Germinal center (tissue), 1 donor: ENCODE measurements around the gene KIR3DL3.
"Not testable (repeated sequence)": the region's sequence is repeated elsewhere in the genome, so short reads cannot be mapped to it uniquely, and the experiment has no call there.

ENCODE experiments used
- DNase-seq: peaks from one replicate; pipeline ENCODE4 v3.0.0; 2012; ENCODE audit warnings: mixed read lengths, low spot score

Gene KIR3DL3

GRCh38 chr19:54731191-54731590 is 6.9 kb downstream of the KIR3DL3 start:
- no peak for DNase-seq

GRCh38 chr19:54738306-54738705 is 14.1 kb downstream of the KIR3DL3 start, which contains the start of gene KIR2DL3:
Gene KIR2DL3 (plus strand): TSS chr19:54738513. CDS start chr19:54738546, 33 bp downstream.
- not testable (repeated sequence) for DNase-seq

GRCh38 chr19:54738715-54739114 is 14.5 kb downstream of the KIR3DL3 start:
- DNase-seq: no peak

- no peak for DNase-seq
These were observed 15.6 kb downstream of the KIR3DL3 start for GRCh38 chr19:54739587-54740497.

GRCh38 chr19:54741950-54742349 is 17.7 kb downstream of the KIR3DL3 start:
- not testable (repeated sequence) for DNase-seq

GRCh38 chr19:54744080-54744479 is 19.8 kb downstream of the KIR3DL3 start:
- not testable (repeated sequence) for DNase-seq

- not testable (repeated sequence) for DNase-seq
These were observed 23.5 kb downstream of the KIR3DL3 start for GRCh38 chr19:54747614-54748322.

- not testable (repeated sequence) for DNase-seq
These were observed 26.0 kb downstream of the KIR3DL3 start for GRCh38 chr19:54750276-54750675.

- DNase-seq: not testable (repeated sequence)
These were observed 32.2 kb downstream of the KIR3DL3 start for GRCh38 chr19:54756204-54757110.

GRCh38 chr19:54758577-54758976 is 34.3 kb downstream of the KIR3DL3 start:
- not testable (repeated sequence) for DNase-seq

- DNase-seq: not testable (repeated sequence)
These were observed 40.0 kb downstream of the KIR3DL3 start for GRCh38 chr19:54764219-54764618.

GRCh38 chr19:54766464-54766863 is 42.2 kb downstream of the KIR3DL3 start:
- not testable (repeated sequence) for DNase-seq

GRCh38 chr19:54769646-54770045 is 45.4 kb downstream of the KIR3DL3 start, which contains the start of gene KIR2DL1:
Gene KIR2DL1 (plus strand): TSS chr19:54769793. CDS start chr19:54769851, 58 bp downstream.
- DNase-seq: not testable (repeated sequence)

- DNase-seq: not testable (repeated sequence)
These were observed 46.3 kb downstream of the KIR3DL3 start for GRCh38 chr19:54770511-54770910.

GRCh38 chr19:54771018-54771960 is 47.0 kb downstream of the KIR3DL3 start:
- not testable (repeated sequence) for DNase-seq

- not testable (repeated sequence) for DNase-seq
These were observed 48.4 kb downstream of the KIR3DL3 start for GRCh38 chr19:54772666-54773065.

GRCh38 chr19:54775095-54775815 is 51.0 kb downstream of the KIR3DL3 start:
- DNase-seq: not testable (repeated sequence)

GRCh38 chr19:54775830-54776229 is 51.6 kb downstream of the KIR3DL3 start:
- not testable (repeated sequence) for DNase-seq

- DNase-seq: not testable (repeated sequence)
These were observed 53.6 kb downstream of the KIR3DL3 start for GRCh38 chr19:54777851-54778250.

- not testable (repeated sequence) for DNase-seq
These were observed 54.7 kb downstream of the KIR3DL3 start for GRCh38 chr19:54778896-54779295.
